Measurements from ENCODE around the gene MAPK11. TPM values are rescaled to one million over a fixed set of nuclear protein-coding genes. Genes with fewer than 3 reads are reported as not detected.

The MAPK11 gene
- total and polyA plus RNA-seq, 9 of the 15 experiments (the other 6 are each of a cell fraction or from before 2014, with no cell fraction given), result 0.06 to 14.6 (median 5.3) TPM

DNA sequence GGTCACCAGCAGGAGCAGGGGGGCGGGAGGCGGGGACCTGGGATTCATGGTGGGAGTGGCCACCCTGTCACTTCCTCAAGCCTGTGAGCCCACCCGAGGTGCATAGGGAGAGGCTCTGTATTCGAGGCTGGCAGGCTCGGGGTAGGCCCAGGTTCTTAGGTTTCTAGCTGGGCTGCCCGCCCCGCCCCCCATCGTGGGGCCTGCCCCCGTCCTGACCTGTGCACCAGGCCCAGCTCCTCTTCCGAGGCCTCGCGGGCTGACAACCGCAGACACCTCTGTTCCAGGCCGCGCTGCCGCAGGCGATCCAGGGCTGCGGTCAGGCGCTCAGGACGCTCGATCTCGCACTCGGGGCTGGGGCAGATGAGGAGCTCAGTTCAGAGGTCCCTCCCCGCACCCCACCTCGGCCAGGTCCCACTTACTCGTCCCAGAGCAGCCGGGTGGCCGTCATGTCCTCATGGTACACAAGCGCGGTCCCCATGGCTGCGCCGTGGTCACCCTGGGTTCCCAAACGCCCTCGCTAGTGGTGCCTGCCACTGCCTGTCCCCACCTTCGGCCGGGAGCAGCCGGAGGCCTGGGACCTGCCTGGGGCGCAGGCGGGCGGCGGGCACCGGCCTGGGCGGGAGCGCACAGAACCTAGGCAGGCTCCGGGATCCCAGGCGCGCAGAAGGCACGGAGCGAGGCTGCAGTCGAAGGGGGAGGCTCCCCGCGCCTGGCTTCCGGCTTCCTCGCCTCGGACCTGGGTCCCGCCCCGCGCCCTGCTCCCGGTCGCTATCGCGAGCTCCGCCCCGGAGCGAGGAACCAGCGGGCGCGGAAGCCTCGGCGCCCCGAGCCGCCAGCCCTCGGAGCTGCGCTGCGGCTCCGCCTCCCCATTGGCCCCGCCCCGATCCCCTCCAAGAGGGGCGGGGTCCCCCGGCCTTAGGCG, 19.4 kb downstream of the MAPK11 start, which contains the start of gene HDAC10 (continued):
- TF ChIP-seq OTX1 (CRISPR knock-in tag; IDR thresholded peaks at IDR 0.05) (no peak), ERF (CRISPR knock-in tag; IDR thresholded peaks at IDR 0.05) (no peak), DIDO1 (tag; IDR thresholded peaks at IDR 0.05; ENCODE audit: low read depth) (no peak), ETS2 (tag; IDR thresholded peaks at IDR 0.05; ENCODE audit: borderline replicate concordance, poor library complexity, severe bottlenecking) (no peak)
- TF ChIP-seq, protein P1, sequence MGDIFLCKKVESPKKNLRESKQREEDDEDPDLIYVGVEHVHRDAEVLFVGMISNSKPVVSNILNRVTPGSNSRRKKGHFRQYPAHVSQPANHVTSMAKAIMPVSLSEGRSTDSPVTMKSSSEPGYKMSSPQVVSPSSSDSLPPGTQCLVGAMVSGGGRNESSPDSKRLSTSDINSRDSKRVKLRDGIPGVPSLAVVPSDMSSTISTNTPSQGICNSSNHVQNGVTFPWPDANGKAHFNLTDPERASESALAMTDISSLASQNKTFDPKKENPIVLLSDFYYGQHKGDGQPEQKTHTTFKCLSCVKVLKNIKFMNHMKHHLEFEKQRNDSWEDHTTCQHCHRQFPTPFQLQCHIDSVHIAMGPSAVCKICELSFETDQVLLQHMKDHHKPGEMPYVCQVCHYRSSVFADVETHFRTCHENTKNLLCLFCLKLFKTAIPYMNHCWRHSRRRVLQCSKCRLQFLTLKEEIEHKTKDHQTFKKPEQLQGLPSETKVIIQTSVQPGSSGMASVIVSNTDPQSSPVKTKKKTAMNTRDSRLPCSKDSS (IDR thresholded peaks at IDR 0.05; ENCODE audit: low read depth, partially characterized antibody), result no peak
- TF ChIP-seq, protein P2, sequence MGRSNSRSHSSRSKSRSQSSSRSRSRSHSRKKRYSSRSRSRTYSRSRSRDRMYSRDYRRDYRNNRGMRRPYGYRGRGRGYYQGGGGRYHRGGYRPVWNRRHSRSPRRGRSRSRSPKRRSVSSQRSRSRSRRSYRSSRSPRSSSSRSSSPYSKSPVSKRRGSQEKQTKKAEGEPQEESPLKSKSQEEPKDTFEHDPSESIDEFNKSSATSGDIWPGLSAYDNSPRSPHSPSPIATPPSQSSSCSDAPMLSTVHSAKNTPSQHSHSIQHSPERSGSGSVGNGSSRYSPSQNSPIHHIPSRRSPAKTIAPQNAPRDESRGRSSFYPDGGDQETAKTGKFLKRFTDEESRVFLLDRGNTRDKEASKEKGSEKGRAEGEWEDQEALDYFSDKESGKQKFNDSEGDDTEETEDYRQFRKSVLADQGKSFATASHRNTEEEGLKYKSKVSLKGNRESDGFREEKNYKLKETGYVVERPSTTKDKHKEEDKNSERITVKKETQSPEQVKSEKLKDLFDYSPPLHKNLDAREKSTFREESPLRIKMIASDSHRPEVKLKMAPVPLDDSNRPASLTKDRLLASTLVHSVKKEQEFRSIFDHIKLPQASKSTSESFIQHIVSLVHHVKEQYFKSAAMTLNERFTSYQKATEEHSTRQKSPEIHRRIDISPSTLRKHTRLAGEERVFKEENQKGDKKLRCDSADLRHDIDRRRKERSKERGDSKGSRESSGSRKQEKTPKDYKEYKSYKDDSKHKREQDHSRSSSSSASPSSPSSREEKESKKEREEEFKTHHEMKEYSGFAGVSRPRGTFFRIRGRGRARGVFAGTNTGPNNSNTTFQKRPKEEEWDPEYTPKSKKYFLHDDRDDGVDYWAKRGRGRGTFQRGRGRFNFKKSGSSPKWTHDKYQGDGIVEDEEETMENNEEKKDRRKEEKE (IDR thresholded peaks at IDR 0.05; ENCODE audit: borderline replicate concordance in 1 of 2, control insufficient read depth in 1 of 2, low read depth in 2 of 2, low read length in 1 of 2), result no peak
- TF ChIP-seq, protein P3, sequence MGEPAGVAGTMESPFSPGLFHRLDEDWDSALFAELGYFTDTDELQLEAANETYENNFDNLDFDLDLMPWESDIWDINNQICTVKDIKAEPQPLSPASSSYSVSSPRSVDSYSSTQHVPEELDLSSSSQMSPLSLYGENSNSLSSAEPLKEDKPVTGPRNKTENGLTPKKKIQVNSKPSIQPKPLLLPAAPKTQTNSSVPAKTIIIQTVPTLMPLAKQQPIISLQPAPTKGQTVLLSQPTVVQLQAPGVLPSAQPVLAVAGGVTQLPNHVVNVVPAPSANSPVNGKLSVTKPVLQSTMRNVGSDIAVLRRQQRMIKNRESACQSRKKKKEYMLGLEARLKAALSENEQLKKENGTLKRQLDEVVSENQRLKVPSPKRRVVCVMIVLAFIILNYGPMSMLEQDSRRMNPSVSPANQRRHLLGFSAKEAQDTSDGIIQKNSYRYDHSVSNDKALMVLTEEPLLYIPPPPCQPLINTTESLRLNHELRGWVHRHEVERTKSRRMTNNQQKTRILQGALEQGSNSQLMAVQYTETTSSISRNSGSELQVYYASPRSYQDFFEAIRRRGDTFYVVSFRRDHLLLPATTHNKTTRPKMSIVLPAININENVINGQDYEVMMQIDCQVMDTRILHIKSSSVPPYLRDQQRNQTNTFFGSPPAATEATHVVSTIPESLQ (CRISPR knock-in tag; IDR thresholded peaks at IDR 0.05), result no peak

Measured in K562 (cell line).